GM19397 (cell line): ENCODE results near the gene EVA1A.

ENCODE experiments used
- ATAC-seq: cut with Tn5 transposase; IDR thresholded peaks from one replicate; pipeline ENCODE4 v1.9.1; 2021; ENCODE audit warnings: mild to moderate bottlenecking, moderate library complexity; ENCODE audit not compliant: unreplicated experiment

EVA1A gene

GRCh38 chr2:75564026-75564688 lies 3.4 kb upstream of the EVA1A start:
- ATAC-seq, result no peak

GRCh38 chr2:75563591-75563990 lies 2.9 kb upstream of the EVA1A start:
- ATAC-seq, result no peak

GRCh38 chr2:75562513-75562864 lies 1.8 kb upstream of the EVA1A start:
- no peak for ATAC-seq

GRCh38 chr2:75561566-75562512 lies 1.1 kb upstream of the EVA1A start:
- ATAC-seq, result no peak

GRCh38 chr2:75560022-75560767 lies 544 bp downstream of the EVA1A start:
- peak; percentile 51 for ATAC-seq

GRCh38 chr2:75559680-75560021 lies 1.1 kb downstream of the EVA1A start:
- no peak for ATAC-seq

- ATAC-seq, result no peak
These were observed 1.7 kb downstream of the EVA1A start for GRCh38 chr2:75558786-75559679.

- no peak for ATAC-seq
These were observed 2.6 kb downstream of the EVA1A start for GRCh38 chr2:75558136-75558535.

- ATAC-seq, result no peak
These were observed 3.1 kb downstream of the EVA1A start for GRCh38 chr2:75557474-75558133.

GRCh38 chr2:75556679-75557366 lies 3.9 kb downstream of the EVA1A start:
- no peak for ATAC-seq

- ATAC-seq, result no peak
These were observed 5.0 kb downstream of the EVA1A start for GRCh38 chr2:75555701-75556100.

- ATAC-seq, result no peak
These were observed 6.7 kb downstream of the EVA1A start for GRCh38 chr2:75553935-75554531.

GRCh38 chr2:75552222-75552621 lies 8.5 kb downstream of the EVA1A start:
- no peak for ATAC-seq

- no peak for ATAC-seq
These were observed 9.3 kb downstream of the EVA1A start for GRCh38 chr2:75551434-75551833.

GRCh38 chr2:75549401-75550253 lies 11.1 kb downstream of the EVA1A start:
- ATAC-seq, result no peak

GRCh38 chr2:75548036-75548573 lies 12.6 kb downstream of the EVA1A start:
- ATAC-seq, result no peak

- no peak for ATAC-seq
These were observed 13.2 kb downstream of the EVA1A start for GRCh38 chr2:75547345-75548035.
